Fibroblast of lung (primary cell): ENCODE data around the gene ASB3. TPM values are rescaled to one million over a fixed set of nuclear protein-coding genes. Genes with fewer than 3 reads are reported as not detected.

Experiments
- DNase-seq, 2 donors: peaks; one replicate each; pipeline versions ENCODE4 v3.0.0 to v3.0.0-alpha.2; 2010; ENCODE audit warnings: low read depth in 2 of 2
- H2AFZ ChIP-seq: 2 replicates; pipeline ENCODE4 v1.5.1; 2012; ENCODE audit warnings: low read length, control low read depth, inconsistent platforms
- H3K27ac ChIP-seq: 2 replicates; pipeline ENCODE4 v1.5.1; 2011; ENCODE audit warnings: low read length, control low read depth; ENCODE audit not compliant: insufficient read depth
- H3K27me3 ChIP-seq: 2 replicates; pipeline ENCODE4 v1.5.1; 2011; ENCODE audit warnings: mild to moderate bottlenecking, low read length; ENCODE audit not compliant: control insufficient read depth, insufficient read depth
- H3K36me3 ChIP-seq: 2 replicates; pipeline ENCODE4 v1.5.1; 2011; ENCODE audit warnings: low read length; ENCODE audit not compliant: control insufficient read depth, insufficient read depth
- H3K4me1 ChIP-seq: 2 replicates; pipeline ENCODE4 v1.5.1; 2011; ENCODE audit warnings: low read length; ENCODE audit not compliant: control insufficient read depth, insufficient read depth; ENCODE audit errors: extremely low read depth
- H3K4me2 ChIP-seq: 2 replicates; pipeline ENCODE4 v1.5.1; 2011; ENCODE audit warnings: low read length, control low read depth; ENCODE audit not compliant: insufficient read depth; ENCODE audit errors: extremely low read depth
- H3K4me3 ChIP-seq, 4 experiments: fragments of 200-600 bp in 1 of 4; sonication (generic) in 1 of 4; replicated peaks in 1 of 4; 2 replicates each; pipeline ENCODE4 v1.5.1; 2011 to 2016; ENCODE audit warnings: low read length in 4 of 4, low read depth in 3 of 4, mild to moderate bottlenecking in 3 of 4, control low read depth in 2 of 4, inconsistent platforms in 1 of 4, mixed read lengths in 1 of 4; ENCODE audit not compliant: insufficient read depth in 1 of 4; ENCODE audit errors: control extremely low read depth in 1 of 4
- H3K79me2 ChIP-seq: 2 replicates; pipeline ENCODE4 v1.5.1; 2012; ENCODE audit warnings: mild to moderate bottlenecking, low read length, inconsistent platforms; ENCODE audit not compliant: control insufficient read depth, insufficient read depth
- H3K9ac ChIP-seq: 2 replicates; pipeline ENCODE4 v1.5.1; 2011; ENCODE audit warnings: mild to moderate bottlenecking, low read length, control low read depth; ENCODE audit not compliant: insufficient read depth
- H3K9me3 ChIP-seq: 2 replicates; pipeline ENCODE4 v1.5.1; 2012; ENCODE audit warnings: low read depth, low read length; ENCODE audit not compliant: control insufficient read depth, insufficient read depth
- H4K20me1 ChIP-seq: 2 replicates; pipeline ENCODE4 v1.5.1; 2011; ENCODE audit warnings: low read length; ENCODE audit not compliant: control insufficient read depth, insufficient read depth; ENCODE audit errors: extremely low read depth
- CTCF ChIP-seq, 2 donors: IDR thresholded peaks in 1 of 2; conservative IDR thresholded peaks in 1 of 2; 1 replicate in 1 of 2; 2 replicates in 1 of 2; pipeline ENCODE4 v1.5.1; 2011 to 2012; ENCODE audit warnings: low read length in 2 of 2, control low read depth in 1 of 2, inconsistent platforms in 1 of 2, low read depth in 1 of 2, mild to moderate bottlenecking in 1 of 2
- EZH2 ChIP-seq: IDR thresholded peaks from 2 replicates; pipeline ENCODE4 v1.5.1; 2012; ENCODE audit warnings: low read length, control low read depth, mild to moderate bottlenecking; ENCODE audit errors: missing control alignments
- polyA plus RNA-seq, 2 donors: library from polyadenylated mRNA; depleted of rRNA in 1 of 2; stranded (reverse) in 1 of 2; unstranded in 1 of 2; fragments of >200 nt; gene quantifications; 2 replicates each; pipeline ENCODE4 v1.2.1, GENCODE V29; 2011 to 2012; ENCODE audit warnings: missing spikeins in 1 of 2
- total RNA-seq: library from RNA; depleted of rRNA; stranded (reverse); fragments of >200 nt; gene quantifications from 2 replicates; pipeline ENCODE4 v1.2.1, GENCODE V29; 2014

Gene ASB3
- total and polyA plus RNA-seq, 2 donors (not counting 1 experiment from before 2014, with no cell fraction given): 21.1 to 31.9 TPM

DNA sequence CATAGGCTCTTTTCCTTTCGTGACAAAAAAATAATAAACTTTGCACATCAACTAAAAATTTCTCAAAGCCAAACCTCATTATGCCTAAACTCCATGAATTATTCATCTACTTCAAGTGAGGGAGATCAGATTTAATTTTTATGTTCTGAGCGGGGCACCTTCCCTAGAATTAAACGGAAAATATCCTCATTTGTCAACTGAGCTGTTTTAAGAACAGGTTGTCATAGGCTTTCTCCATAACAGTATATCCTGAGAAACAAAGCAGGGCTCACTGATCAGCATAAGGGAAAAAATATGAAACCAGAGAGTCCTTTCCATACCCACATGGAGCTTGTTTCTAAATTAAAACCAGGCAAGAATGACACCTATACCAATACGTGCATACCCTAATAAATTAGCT is 150.6 kb downstream of the ASB3 start:
- DNase-seq: no peak
- Histone ChIP-seq H2AFZ (no peak overlapping the region), H3K36me3 (no peaks in the 10 kb centered on the region), H3K9ac (no peak overlapping the region), H3K4me3 (no peak overlapping the region), H3K27ac (no peak overlapping the region), H3K79me2 (no peaks in the 10 kb centered on the region), H4K20me1 (no peaks in the 10 kb centered on the region), H3K4me2 (no peak overlapping the region), H3K27me3 (no peaks in the 10 kb centered on the region), H3K9me3 (no peaks in the 10 kb centered on the region), H3K4me1 (no peaks in the 10 kb centered on the region)
- TF ChIP-seq CTCF (conservative IDR thresholded peaks at IDR 0.05 in 1 of 2, IDR thresholded peaks at IDR 0.05 in 1 of 2; ENCODE audit: low read depth in 1 of 2, low read length in 2 of 2) (no peak), EZH2 (no peak)

DNA sequence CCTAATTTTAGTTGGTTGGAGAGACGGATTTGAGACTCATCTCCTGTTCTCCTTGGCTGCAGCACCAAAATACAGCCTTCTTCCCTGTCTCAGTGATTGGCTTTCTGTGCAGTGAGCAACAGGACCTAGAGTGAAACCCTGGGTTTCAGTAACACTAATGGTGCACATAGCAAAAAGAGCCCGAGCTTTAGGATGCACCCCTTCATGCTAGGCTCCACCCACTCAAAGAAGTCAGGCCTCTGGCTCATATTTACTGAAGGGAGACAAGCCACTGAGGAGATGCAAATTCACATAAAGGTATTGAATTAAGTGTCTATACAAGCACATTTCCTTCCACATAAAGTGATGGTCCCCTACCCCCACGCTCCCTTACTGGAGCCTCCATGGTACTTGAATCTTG is 151.1 kb downstream of the ASB3 start:
- Histone ChIP-seq H3K36me3 (no peaks in the 10 kb centered on the region), H3K4me3 (no peak overlapping the region), H3K9me3 (no peaks in the 10 kb centered on the region), H3K27me3 (no peaks in the 10 kb centered on the region), H3K4me2 (no peak overlapping the region), H3K4me1 (no peaks in the 10 kb centered on the region), H3K27ac (no peak overlapping the region), H4K20me1 (no peaks in the 10 kb centered on the region), H3K9ac (no peak overlapping the region), H2AFZ (no peak overlapping the region), H3K79me2 (no peaks in the 10 kb centered on the region)
- no peak for DNase-seq
- TF ChIP-seq CTCF (conservative IDR thresholded peaks at IDR 0.05 in 1 of 2, IDR thresholded peaks at IDR 0.05 in 1 of 2; ENCODE audit: low read depth in 1 of 2, low read length in 2 of 2): no peak
- TF ChIP-seq EZH2: no peak

DNA sequence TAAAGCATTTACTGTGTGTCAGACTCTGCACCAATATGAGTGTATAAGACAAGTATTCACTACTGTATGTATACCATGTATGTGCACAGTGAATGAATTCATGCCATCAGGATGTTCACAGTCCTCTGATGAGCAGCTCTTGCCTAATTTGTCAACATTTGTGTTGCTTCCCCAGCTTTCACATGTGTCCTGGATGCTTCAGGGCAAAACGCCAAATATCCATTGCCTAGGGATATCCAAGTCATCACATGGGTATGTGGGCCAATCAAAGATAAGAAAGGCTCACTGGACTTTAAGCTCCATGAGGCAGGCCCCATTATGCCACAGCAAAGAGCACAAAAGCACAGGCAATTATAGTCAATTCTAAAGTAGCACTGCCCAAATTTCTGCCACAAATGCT is 153.3 kb downstream of the ASB3 start:
- DNase-seq: peak in 1 of 2 donors; percentile 22
- H3K4me1 ChIP-seq: no peaks in the 10 kb centered on the region
- H3K4me2 ChIP-seq: no peak overlapping the region
- no peaks in the 10 kb centered on the region for H3K36me3 ChIP-seq
- H3K79me2 ChIP-seq: no peaks in the 10 kb centered on the region
- H4K20me1 ChIP-seq: no peaks in the 10 kb centered on the region
- H3K27ac ChIP-seq: no peak overlapping the region
- H3K9me3 ChIP-seq: no peaks in the 10 kb centered on the region
- no peak overlapping the region for H3K4me3 ChIP-seq
- no peaks in the 10 kb centered on the region for H3K27me3 ChIP-seq
- no peak for TF ChIP-seq EZH2
- TF ChIP-seq CTCF (conservative IDR thresholded peaks at IDR 0.05 in 1 of 2, IDR thresholded peaks at IDR 0.05 in 1 of 2; ENCODE audit: low read depth in 1 of 2, low read length in 2 of 2): no peak
- H2AFZ ChIP-seq: no peak overlapping the region
- no peak overlapping the region for H3K9ac ChIP-seq
